GM23338 (cell line): ENCODE data around the gene FUNDC2.

Experiments
- CREB1 ChIP-seq: fragments of 250-450 bp; sonication (Bioruptor Pico); IDR thresholded peaks from 2 replicates; pipeline ENCODE4 v1.5.0; 2020; ENCODE audit warnings: low read depth, mild to moderate bottlenecking, moderate library complexity
- CTCF ChIP-seq, 2 experiments: fragments of 200-600 bp in 1 of 2; sonication (generic) in 1 of 2; conservative IDR thresholded peaks; 2 replicates each; pipeline versions ENCODE4 v1.5.1 to v1.6.1; 2016 to 2017; ENCODE audit warnings: antibody characterized with exemption in 2 of 2, low read depth in 2 of 2, mild to moderate bottlenecking in 2 of 2, moderate library complexity in 1 of 2
- EZH2 ChIP-seq: fragments of 200-600 bp; sonication (generic); IDR thresholded peaks from one replicate; pipeline ENCODE4 v1.8.0; 2017; ENCODE audit warnings: antibody characterized with exemption, mild to moderate bottlenecking, low read depth; ENCODE audit not compliant: unreplicated experiment
- EZH2phosphoT487 ChIP-seq: fragments of 200-600 bp; sonication (generic); IDR thresholded peaks from one replicate; pipeline ENCODE4 v1.8.1; 2018; ENCODE audit warnings: antibody characterized with exemption; ENCODE audit not compliant: unreplicated experiment
- JUNB ChIP-seq: IDR thresholded peaks from one replicate; pipeline ENCODE4 v1.6.1; 2016; ENCODE audit warnings: antibody characterized with exemption; ENCODE audit not compliant: unreplicated experiment
- NANOG ChIP-seq: IDR thresholded peaks from 2 replicates; pipeline ENCODE4 v1.6.1; 2016; ENCODE audit warnings: antibody characterized with exemption, borderline replicate concordance
- POLR2AphosphoS5 ChIP-seq: IDR thresholded peaks from 2 replicates; pipeline ENCODE4 v1.6.1; 2016; ENCODE audit warnings: antibody characterized with exemption, low read depth
- REST ChIP-seq: IDR thresholded peaks from one replicate; pipeline ENCODE4 v1.6.1; 2018; ENCODE audit warnings: antibody characterized with exemption; ENCODE audit not compliant: unreplicated experiment
- STAT1 ChIP-seq: IDR thresholded peaks from one replicate; pipeline ENCODE4 v1.6.1; 2016; ENCODE audit warnings: antibody characterized with exemption; ENCODE audit not compliant: unreplicated experiment

- TF ChIP-seq CTCF (conservative IDR thresholded peaks at IDR 0.05; ENCODE audit: low read depth in 2 of 2) (no peak), REST (no peak), EZH2phosphoT487 (no peak), POLR2AphosphoS5 (no peak), CREB1 (CRISPR knock-in tag) (no peak), EZH2 (no peak), JUNB (no peak), STAT1 (no peak), NANOG (no peak)
These were observed 47.0 kb upstream of the FUNDC2 start for GRCh38 chrX:154979629-154980028.
